Neural progenitor cell (in vitro differentiated cells): Measurements from ENCODE around the gene ABCD3.

Experiments used
- CTCF ChIP-seq: fragments of 200-600 bp; sonication (generic); IDR thresholded peaks from 2 replicates; pipeline ENCODE4 v1.5.1; 2017; ENCODE audit warnings: antibody characterized with exemption, mild to moderate bottlenecking
- EZH2 ChIP-seq: fragments of 200-600 bp; sonication (generic); IDR thresholded peaks from 2 replicates; pipeline ENCODE4 v1.6.1; 2017; ENCODE audit warnings: antibody characterized with exemption, mild to moderate bottlenecking, moderate library complexity

GRCh38 chr1:94416901-94417727 is 1.1 kb upstream of the ABCD3 start:
- TF ChIP-seq CTCF (no peak), EZH2 (no peak)
